ENCODE data around the gene AKR1D1. TPM values are rescaled to one million over a fixed set of nuclear protein-coding genes. Genes with fewer than 3 reads are reported as not detected.

Gene AKR1D1
- total and polyA plus RNA-seq, 7 donors, result not detected

DNA sequence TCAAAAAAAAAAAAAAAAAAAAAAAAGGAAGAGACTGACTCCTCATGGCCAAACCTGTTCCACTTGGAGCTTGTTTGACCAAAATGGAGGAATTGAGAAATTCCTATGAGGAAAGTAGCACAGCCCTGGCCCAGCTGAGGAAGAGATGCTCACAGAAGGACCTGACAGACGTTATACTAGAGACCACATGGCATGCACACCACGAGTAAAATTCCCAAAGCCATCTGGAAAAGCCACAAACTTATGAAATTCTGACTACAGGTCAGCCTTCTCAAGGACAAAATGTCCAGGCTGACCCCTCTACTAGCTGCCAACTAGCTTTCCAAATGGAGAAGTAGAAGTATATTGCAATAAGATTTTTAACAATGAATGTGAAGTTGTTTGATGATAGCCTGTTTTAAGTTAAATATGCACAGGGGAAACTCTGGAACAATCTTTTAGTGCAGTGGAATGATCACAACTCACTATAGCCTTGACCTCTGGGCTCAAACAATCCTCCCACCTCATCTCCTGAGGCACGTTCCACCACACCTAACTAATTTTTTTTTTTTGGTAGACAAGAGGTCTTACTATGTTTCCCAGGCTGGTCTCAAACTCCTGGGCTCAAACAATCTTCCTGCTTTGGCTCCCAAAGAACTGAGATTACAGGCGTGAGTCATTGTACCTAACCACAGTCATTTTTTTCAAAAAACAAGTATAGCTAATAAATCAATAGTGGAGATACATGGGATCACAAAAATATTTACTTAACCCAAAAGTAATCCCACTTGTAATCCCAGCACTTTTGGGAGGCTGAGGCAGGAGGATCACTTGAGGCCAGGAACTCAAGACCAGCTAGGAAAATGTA lies 75.7 kb downstream of the AKR1D1 start:
- Histone ChIP-seq H3K4me1 (no peaks in the 10 kb centered on the region), H3K27me3 (no peaks in the 10 kb centered on the region), H3K36me3 (no peaks in the 10 kb centered on the region), H3K27ac (no peak overlapping the region), H3K9me3 (no peaks in the 10 kb centered on the region), H3K4me3 (no peak overlapping the region)
- DNase-seq, result no peak
- TF ChIP-seq, protein P1, sequence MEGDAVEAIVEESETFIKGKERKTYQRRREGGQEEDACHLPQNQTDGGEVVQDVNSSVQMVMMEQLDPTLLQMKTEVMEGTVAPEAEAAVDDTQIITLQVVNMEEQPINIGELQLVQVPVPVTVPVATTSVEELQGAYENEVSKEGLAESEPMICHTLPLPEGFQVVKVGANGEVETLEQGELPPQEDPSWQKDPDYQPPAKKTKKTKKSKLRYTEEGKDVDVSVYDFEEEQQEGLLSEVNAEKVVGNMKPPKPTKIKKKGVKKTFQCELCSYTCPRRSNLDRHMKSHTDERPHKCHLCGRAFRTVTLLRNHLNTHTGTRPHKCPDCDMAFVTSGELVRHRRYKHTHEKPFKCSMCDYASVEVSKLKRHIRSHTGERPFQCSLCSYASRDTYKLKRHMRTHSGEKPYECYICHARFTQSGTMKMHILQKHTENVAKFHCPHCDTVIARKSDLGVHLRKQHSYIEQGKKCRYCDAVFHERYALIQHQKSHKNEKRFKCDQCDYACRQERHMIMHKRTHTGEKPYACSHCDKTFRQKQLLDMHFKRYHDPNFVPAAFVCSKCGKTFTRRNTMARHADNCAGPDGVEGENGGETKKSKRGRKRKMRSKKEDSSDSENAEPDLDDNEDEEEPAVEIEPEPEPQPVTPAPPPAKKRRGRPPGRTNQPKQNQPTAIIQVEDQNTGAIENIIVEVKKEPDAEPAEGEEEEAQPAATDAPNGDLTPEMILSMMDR (IDR thresholded peaks at IDR 0.05), result no peak
- no peak for TF ChIP-seq EP300 (IDR thresholded peaks at IDR 0.05)
- TF ChIP-seq POLR2AphosphoS5 (IDR thresholded peaks at IDR 0.05), result no peak
- no peak for TF ChIP-seq POLR2A (IDR thresholded peaks at IDR 0.05)
- intact Hi-C loops (cut with DNase I), result no loop called here
- 65 to 74% methylated on average over 4 of the region's 4 CpGs for WGBS, 2 donors

DNA sequence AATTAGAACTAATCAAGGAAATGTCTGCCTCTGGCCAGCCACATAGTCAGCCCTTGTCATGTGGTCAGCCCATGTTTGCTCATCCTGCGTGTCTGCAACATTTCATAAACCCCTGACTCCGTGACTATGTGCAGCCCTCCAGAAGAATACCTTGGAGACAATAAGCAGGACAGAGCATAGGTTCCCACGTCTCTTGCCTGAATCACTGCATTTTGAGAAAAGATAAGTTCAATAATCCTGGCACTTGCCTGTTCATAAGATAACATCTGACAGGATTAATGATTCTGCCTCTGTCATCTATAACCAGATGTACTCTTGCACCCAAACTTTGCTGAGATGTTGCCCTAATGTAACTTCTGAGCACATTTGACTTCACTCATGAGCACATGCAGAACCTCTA lies 78.4 kb downstream of the AKR1D1 start:
- no peaks in the 10 kb centered on the region for H3K36me3 ChIP-seq
- DNase-seq, result no peak
- TF ChIP-seq, protein P1 (IDR thresholded peaks at IDR 0.05), result no peak
- TF ChIP-seq EP300 (IDR thresholded peaks at IDR 0.05), result no peak
- TF ChIP-seq POLR2A (IDR thresholded peaks at IDR 0.05), result no peak
- TF ChIP-seq POLR2AphosphoS5 (IDR thresholded peaks at IDR 0.05), result no peak
- intact Hi-C loops (cut with DNase I), result no loop called here
- H3K27me3 ChIP-seq, result no peaks in the 10 kb centered on the region
- no peak overlapping the region for H3K4me3 ChIP-seq
- no peaks in the 10 kb centered on the region for H3K9me3 ChIP-seq
- H3K4me1 ChIP-seq, result no peaks in the 10 kb centered on the region
- WGBS, 2 donors, result 90 to 94% methylated on average over 3 of the region's 3 CpGs
- H3K27ac ChIP-seq, result no peak overlapping the region

DNA sequence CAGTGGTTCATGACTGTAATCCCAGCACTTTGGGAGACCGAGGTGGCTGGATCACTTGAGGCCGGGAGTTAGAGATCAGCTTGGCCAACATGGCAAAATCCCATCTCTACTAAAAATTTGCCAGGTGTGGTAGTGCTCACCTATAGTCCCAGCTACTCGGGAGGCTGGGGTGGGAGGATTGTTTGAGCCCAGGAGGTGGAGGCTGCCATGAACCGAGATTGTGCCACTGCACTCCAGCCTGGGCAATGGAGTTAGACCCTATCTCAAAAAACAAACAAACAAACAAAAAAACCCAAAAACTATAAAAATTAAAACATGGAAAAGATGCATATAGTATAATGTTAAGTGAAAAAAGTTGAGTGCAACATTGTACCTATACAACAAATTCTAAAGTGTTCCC lies 81.4 kb downstream of the AKR1D1 start:
- TF ChIP-seq POLR2AphosphoS5 (IDR thresholded peaks at IDR 0.05), result no peak
- no peak for TF ChIP-seq POLR2A (IDR thresholded peaks at IDR 0.05)
- TF ChIP-seq, protein P1 (IDR thresholded peaks at IDR 0.05), result no peak
- WGBS, 2 donors, result 93 to 98% methylated on average over 4 of the region's 4 CpGs
- H3K27ac ChIP-seq, result no peak overlapping the region
- intact Hi-C loops (cut with DNase I), result no loop called here
- H3K4me1 ChIP-seq, result no peaks in the 10 kb centered on the region
- H3K36me3 ChIP-seq, result no peaks in the 10 kb centered on the region
- DNase-seq, result no peak
- no peak overlapping the region for H3K4me3 ChIP-seq
- H3K9me3 ChIP-seq, result no peaks in the 10 kb centered on the region
- no peaks in the 10 kb centered on the region for H3K27me3 ChIP-seq

DNA sequence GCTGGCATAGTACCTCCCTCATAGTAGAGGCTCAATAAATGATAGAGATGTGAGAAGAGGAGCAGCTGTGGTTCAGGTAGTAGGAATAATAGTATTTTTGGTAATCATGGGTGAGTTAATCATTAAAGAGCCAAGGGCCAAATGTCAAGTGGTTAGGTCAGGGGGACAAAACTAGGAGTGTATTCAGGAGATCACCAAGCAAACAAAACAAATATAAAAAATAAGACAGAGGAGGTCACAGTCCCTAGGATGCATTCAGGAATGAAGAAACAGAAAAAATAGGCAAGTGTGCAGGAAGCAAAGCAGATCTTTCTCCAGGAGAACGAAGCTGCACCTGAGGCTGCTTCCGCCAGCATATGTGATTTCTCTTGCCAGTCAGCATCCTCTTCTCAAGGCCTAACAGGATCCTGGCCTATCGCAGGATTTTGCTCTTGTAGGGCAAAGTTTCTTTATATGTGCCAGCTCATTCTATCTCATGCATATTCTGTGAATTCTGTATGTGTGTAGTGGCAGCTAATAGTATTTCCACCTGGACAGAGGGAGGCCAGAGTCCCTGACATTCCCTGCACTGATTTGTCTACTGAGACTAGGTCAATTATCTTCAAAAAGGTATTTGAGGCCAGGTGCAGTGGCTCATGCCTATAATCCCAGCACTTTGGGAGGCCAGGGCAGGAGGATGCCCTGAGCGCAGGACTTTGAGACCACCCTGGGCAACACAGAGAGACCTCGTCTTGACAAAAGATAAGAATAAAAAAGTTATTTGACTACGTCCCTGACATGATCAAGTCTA lies 82.7 kb downstream of the AKR1D1 start:
- TF ChIP-seq POLR2A (IDR thresholded peaks at IDR 0.05) (no peak), EP300 (IDR thresholded peaks at IDR 0.05) (no peak), POLR2AphosphoS5 (IDR thresholded peaks at IDR 0.05) (no peak)
- TF ChIP-seq, protein P1 (IDR thresholded peaks at IDR 0.05), result no peak
- no peaks in the 10 kb centered on the region for H3K9me3 ChIP-seq
- no peaks in the 10 kb centered on the region for H3K27me3 ChIP-seq
- intact Hi-C loops (cut with DNase I), result no loop called here
- H3K4me1 ChIP-seq, result no peaks in the 10 kb centered on the region
- DNase-seq, result no peak
- WGBS, 2 donors, result 93 to 94% methylated on average over 6 of the region's 6 CpGs
- H3K36me3 ChIP-seq, result no peaks in the 10 kb centered on the region
- H3K4me3 ChIP-seq, result no peak overlapping the region
- no peak overlapping the region for H3K27ac ChIP-seq
